HUES6 (cell line): ENCODE measurements around the gene FYB2.

Experiments
- H3K27ac ChIP-seq: 2 replicates; pipeline ENCODE4 v1.7.0; 2013; ENCODE audit warnings: low read depth, mild to moderate bottlenecking, low read length, inconsistent platforms
- H3K27me3 ChIP-seq: 2 replicates; pipeline ENCODE4 v1.6.1; 2013; ENCODE audit warnings: low read length; ENCODE audit not compliant: control insufficient read depth, insufficient read depth
- H3K36me3 ChIP-seq: 2 replicates; pipeline ENCODE4 v1.6.1; 2013; ENCODE audit warnings: low read length; ENCODE audit not compliant: control insufficient read depth, insufficient read depth
- H3K4me1 ChIP-seq: 2 replicates; pipeline ENCODE4 v1.6.1; 2013; ENCODE audit warnings: low read length; ENCODE audit not compliant: control insufficient read depth, insufficient read depth
- H3K4me3 ChIP-seq: 2 replicates; pipeline ENCODE4 v1.5.1; 2013; ENCODE audit warnings: low read depth, low read length
- H3K9ac ChIP-seq: one replicate; pipeline ENCODE4 v1.6.1; 2013; ENCODE audit warnings: mild to moderate bottlenecking, low read length
- H3K9me3 ChIP-seq: 2 replicates; pipeline ENCODE4 v1.6.1; 2013; ENCODE audit warnings: low read depth, low read length; ENCODE audit not compliant: control insufficient read depth, insufficient read depth

Gene FYB2

GRCh38 chr1:56683569-56683968, 135.6 kb downstream of the FYB2 start:
- H3K4me1 ChIP-seq: peaks cover 7% of the 10 kb centered on the region
- H3K27ac ChIP-seq: no peak overlapping the region
- no peaks in the 10 kb centered on the region for H3K9me3 ChIP-seq
- H3K36me3 ChIP-seq: no peaks in the 10 kb centered on the region
- H3K4me3 ChIP-seq: no peak overlapping the region
- no peak overlapping the region for H3K9ac ChIP-seq
- H3K27me3 ChIP-seq: no peaks in the 10 kb centered on the region

DNA sequence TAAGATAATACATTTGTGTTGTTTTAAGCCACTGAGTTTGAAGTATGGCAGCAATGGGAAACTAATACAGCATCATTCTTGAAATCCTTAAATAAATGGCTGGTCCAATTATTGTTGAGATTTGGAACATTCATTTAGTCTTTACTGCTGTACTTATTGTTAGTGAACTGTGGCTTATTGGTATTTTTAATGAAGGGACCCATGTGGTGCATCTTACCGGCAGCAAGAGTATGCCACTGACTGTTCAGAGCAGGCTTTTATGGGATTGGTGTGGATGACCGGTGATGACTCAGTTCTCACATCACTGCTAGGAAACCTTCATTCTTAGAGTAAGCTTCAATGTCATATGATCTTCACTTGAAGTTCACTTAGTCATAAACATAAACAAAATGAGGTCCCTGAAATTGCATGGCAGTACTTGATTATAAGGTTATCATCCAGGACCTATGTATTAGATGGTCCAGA, 142.6 kb downstream of the FYB2 start:
- H3K9ac ChIP-seq: no peak overlapping the region
- no peaks in the 10 kb centered on the region for H3K9me3 ChIP-seq
- H3K4me1 ChIP-seq: no peaks in the 10 kb centered on the region
- H3K27me3 ChIP-seq: no peaks in the 10 kb centered on the region
- no peak overlapping the region for H3K4me3 ChIP-seq
- no peak overlapping the region for H3K27ac ChIP-seq
- no peaks in the 10 kb centered on the region for H3K36me3 ChIP-seq

GRCh38 chr1:56675763-56676162, 143.4 kb downstream of the FYB2 start:
- no peaks in the 10 kb centered on the region for H3K4me1 ChIP-seq
- no peaks in the 10 kb centered on the region for H3K27me3 ChIP-seq
- H3K9me3 ChIP-seq: no peaks in the 10 kb centered on the region
- no peak overlapping the region for H3K27ac ChIP-seq
- no peak overlapping the region for H3K9ac ChIP-seq
- no peaks in the 10 kb centered on the region for H3K36me3 ChIP-seq
- no peak overlapping the region for H3K4me3 ChIP-seq

- Histone ChIP-seq H3K4me1 (no peaks in the 10 kb centered on the region), H3K27me3 (no peaks in the 10 kb centered on the region), H3K4me3 (no peak overlapping the region), H3K9ac (no peak overlapping the region), H3K27ac (no peak overlapping the region), H3K36me3 (no peaks in the 10 kb centered on the region), H3K9me3 (no peaks in the 10 kb centered on the region)
Measured at GRCh38 chr1:56672579-56672978, 146.6 kb downstream of the FYB2 start.

- no peak overlapping the region for H3K4me3 ChIP-seq
- no peaks in the 10 kb centered on the region for H3K9me3 ChIP-seq
- H3K4me1 ChIP-seq: no peaks in the 10 kb centered on the region; the same call in 1 of the 2 replicates
- H3K9ac ChIP-seq: no peak overlapping the region
- no peak overlapping the region for H3K27ac ChIP-seq
- H3K36me3 ChIP-seq: no peaks in the 10 kb centered on the region
- no peaks in the 10 kb centered on the region for H3K27me3 ChIP-seq
Measured at GRCh38 chr1:56671542-56671941, 147.7 kb downstream of the FYB2 start.

DNA sequence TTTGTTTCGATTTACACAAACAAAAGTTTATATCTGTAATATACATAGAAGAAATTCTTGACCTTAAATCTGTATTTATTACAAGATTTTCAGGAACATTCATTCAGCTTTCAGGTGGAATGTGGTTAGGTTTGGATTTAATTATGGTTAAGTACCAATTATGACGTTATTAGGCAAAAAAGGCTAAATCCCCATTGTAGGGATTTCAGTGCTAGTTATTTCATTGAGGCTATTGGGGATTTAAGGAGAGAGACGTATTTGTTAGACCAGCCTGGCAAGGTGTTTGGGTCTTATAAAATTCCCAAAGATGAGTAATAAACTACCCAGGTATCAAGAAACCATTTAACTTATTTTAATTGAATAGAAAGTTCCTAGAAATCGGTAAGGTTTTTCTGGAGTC, 148.1 kb downstream of the FYB2 start:
- Histone ChIP-seq H3K4me3 (no peak overlapping the region), H3K9me3 (no peaks in the 10 kb centered on the region), H3K27ac (no peak overlapping the region), H3K4me1 (peaks cover 4% of the 10 kb centered on the region; the same call in 1 of the 2 replicates), H3K27me3 (no peaks in the 10 kb centered on the region), H3K36me3 (no peaks in the 10 kb centered on the region), H3K9ac (no peak overlapping the region)

- Histone ChIP-seq H3K4me1 (peaks cover 5% of the 10 kb centered on the region; the same call in 1 of the 2 replicates), H3K36me3 (no peaks in the 10 kb centered on the region), H3K4me3 (no peak overlapping the region), H3K9ac (no peak overlapping the region), H3K9me3 (no peaks in the 10 kb centered on the region), H3K27me3 (no peaks in the 10 kb centered on the region), H3K27ac (no peak overlapping the region)
Measured at GRCh38 chr1:56670350-56670749, 148.9 kb downstream of the FYB2 start.
